Activated CD8-positive, alpha-beta T cell treated with anti-CD3 and anti-CD28 coated beads for 36 hours (primary cell): ENCODE measurements around the gene ERBB3. TPM values are rescaled to one million over a fixed set of nuclear protein-coding genes. Genes with fewer than 3 reads are reported as not detected.

Source experiments
- ATAC-seq: fragments of 200-7000 bp; cut with Tn5 transposase; one replicate; pipeline ENCODE4 v1.10.0; 2021; ENCODE audit warnings: mild to moderate bottlenecking, moderate library complexity
- CTCF ChIA-PET: fragments of 350-600 bp; sonication (Branson Sonifier 250); formaldehyde crosslinking; loops from one replicate; lab custom pipeline; 2021; ENCODE audit warnings: antibody characterized with exemption; lab: Charles Lee
- POLR2A ChIA-PET: fragments of 350-600 bp; sonication (Branson Sonifier 250); formaldehyde crosslinking; loops from one replicate; lab custom pipeline; 2021; ENCODE audit warnings: antibody characterized with exemption; lab: Charles Lee
- DNase-seq: peaks from one replicate; pipeline ENCODE4 v3.0.0-alpha.2; 2020
- H3K27ac Mint-ChIP-seq: one replicate; pipeline ENCODE4 v1.8.0; 2021; ENCODE audit warnings: mild to moderate bottlenecking, mixed read lengths
- H3K27me3 Mint-ChIP-seq: one replicate; pipeline ENCODE4 v1.8.0; 2021; ENCODE audit warnings: mixed read lengths
- H3K36me3 Mint-ChIP-seq: one replicate; pipeline ENCODE4 v1.8.0; 2021; ENCODE audit warnings: low read depth, mixed read lengths
- H3K4me1 Mint-ChIP-seq: one replicate; pipeline ENCODE4 v1.8.0; 2021; ENCODE audit warnings: low read depth, mixed read lengths
- H3K4me3 Mint-ChIP-seq: one replicate; pipeline ENCODE4 v1.8.0; 2021; ENCODE audit warnings: mild to moderate bottlenecking, moderate library complexity, mixed read lengths
- H3K9me3 Mint-ChIP-seq: one replicate; pipeline ENCODE4 v1.8.0; 2021; ENCODE audit warnings: mixed read lengths
- intact Hi-C: fragments of 100-400 bp; cut with micrococcal nuclease; formaldehyde crosslinking; loops from one replicate; pipeline ENCODE4 v1.10.0; 2022
- total RNA-seq, 2 experiments: library from RNA; stranded (reverse); gene quantifications; one replicate each; pipeline ENCODE4 v1.2.3, GENCODE V29; 2021
- TF ChIP-seq, protein P1 (sequence below): fragments of 200-600 bp; IDR thresholded peaks from one replicate; pipeline ENCODE4 v1.8.0; 2022; ENCODE audit warnings: antibody characterized with exemption, mild to moderate bottlenecking

Gene ERBB3
- total RNA-seq, 2 experiments from 2014 or later: 0.98 to 0.99 TPM

DNA sequence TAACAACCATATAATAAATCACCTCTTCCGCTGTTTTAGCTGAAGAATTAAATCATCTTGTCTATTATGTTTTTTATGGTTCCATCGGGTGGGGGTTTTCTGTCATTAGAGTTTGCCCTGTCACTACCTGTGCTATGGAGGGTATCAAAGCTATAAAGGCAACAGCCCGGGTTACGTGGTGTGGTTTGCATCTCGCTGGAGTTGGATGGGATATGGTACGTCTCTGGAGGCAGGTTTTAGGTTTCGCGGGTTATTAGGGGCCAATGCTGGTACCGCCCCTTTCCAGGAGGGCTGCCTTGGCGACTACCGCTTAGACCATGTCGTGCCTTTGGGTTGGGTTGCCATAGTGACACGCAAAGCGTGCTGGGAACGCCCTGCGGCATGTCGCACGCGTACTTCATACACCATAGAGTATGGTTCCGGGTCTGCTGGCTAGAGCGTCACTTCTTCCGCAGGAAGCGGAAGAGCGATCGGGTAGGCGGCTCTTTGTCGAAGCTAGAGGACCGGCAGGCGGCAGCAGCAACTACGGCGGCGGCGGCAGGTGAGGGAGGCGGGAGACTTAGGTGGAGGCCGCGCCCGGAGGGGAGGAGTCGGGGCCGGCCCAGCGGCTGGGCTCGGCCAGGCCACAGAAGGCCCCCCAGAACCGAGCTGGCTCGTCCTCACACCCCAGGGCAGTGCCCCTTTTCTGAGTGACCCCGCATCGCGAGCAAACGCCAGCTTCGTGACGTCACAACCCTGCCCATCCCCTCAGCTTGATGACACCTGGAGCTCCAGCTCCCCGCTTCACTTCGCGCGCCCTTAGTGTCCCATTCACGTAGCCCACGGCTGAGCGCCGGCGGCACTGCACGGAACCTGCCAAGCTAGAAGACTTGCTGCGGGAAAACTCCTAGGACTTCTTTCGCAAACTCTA, 38.1 kb downstream of the ERBB3 start, which contains the start of gene ZC3H10:
TSS of gene ZC3H10 (plus strand) at position 489 of the 910 bp plus-strand sequence. CDS start 2,297 bp downstream, outside the sequence.
- Mint-ChIP-seq H3K27ac (peak within 1 kb of the TSS; percentile 100), H3K9me3 (no peaks in the 10 kb centered on the region), H3K4me3 (peak within 1 kb of the TSS; percentile 89), H3K27me3 (no peaks in the 10 kb centered on the region), H3K4me1 (peaks cover 23% of the 10 kb centered on the region), H3K36me3 (peaks cover 47% of the 10 kb centered on the region)
- ChIA-PET CTCF (interaction anchor here (0.7 to 5.3 kb wide), 30 partner anchors 10 to 473 kb away, joined by 3 to 91 read pairs (median 6); partner anchors contain the start of genes ANKRD52, COQ10A, ESYT1 and MYL6), POLR2A (interaction anchor here (0.6 to 5.9 kb wide), 34 partner anchors 10 to 1838 kb away, joined by 3 to 162 read pairs (median 5); partner anchors contain the start of genes ANKRD52, BAZ2A, CBX5 and CD63)
- intact Hi-C loops: loop anchor here (2.0 to 5.0 kb wide), 4 partner anchors 34 to 105 kb away; partner anchors contain the start of genes MYL6B, RPS26 and SMARCC2
- peak; percentile 99 for DNase-seq
- peak; percentile 86 for ATAC-seq
- TF ChIP-seq, protein P1, sequence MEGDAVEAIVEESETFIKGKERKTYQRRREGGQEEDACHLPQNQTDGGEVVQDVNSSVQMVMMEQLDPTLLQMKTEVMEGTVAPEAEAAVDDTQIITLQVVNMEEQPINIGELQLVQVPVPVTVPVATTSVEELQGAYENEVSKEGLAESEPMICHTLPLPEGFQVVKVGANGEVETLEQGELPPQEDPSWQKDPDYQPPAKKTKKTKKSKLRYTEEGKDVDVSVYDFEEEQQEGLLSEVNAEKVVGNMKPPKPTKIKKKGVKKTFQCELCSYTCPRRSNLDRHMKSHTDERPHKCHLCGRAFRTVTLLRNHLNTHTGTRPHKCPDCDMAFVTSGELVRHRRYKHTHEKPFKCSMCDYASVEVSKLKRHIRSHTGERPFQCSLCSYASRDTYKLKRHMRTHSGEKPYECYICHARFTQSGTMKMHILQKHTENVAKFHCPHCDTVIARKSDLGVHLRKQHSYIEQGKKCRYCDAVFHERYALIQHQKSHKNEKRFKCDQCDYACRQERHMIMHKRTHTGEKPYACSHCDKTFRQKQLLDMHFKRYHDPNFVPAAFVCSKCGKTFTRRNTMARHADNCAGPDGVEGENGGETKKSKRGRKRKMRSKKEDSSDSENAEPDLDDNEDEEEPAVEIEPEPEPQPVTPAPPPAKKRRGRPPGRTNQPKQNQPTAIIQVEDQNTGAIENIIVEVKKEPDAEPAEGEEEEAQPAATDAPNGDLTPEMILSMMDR: no peak

DNA sequence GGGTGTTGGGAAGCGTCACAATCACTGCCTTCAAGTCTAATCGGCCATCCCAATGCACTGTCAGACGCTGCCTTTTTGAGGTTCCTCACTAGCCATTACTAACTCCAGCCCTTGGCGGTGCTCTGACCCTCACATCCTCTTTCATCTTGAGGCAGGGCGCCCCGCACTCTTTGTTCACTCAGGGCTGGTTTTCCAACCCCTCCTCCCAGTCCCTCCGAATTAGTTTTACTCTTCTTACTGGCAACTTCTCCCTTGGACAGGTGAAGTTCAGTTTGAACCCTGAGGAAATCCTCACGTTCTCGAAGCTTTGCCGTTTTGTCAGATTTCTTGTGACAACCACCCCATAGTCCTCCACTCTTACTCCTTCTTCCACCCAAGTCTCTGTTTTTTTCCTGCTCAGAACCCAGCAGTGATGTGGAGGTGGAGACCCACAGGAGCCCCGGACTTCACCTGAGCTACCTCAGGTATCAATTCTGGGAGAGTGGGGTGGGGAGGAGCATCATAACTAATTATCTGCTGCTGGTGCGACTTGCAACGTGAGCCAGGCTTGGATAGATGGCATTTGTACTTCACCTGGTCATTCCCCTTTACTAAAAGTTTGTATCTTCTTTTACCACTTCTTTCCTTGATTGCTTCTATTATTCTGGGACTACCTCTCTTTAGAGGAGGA, 38.9 kb downstream of the ERBB3 start:
- intact Hi-C loops: loop anchor here (2.0 to 5.0 kb wide), 4 partner anchors 33 to 104 kb away; partner anchors contain the start of genes MYL6B, RPS26 and SMARCC2
- H3K36me3 Mint-ChIP-seq: peaks cover 39% of the 10 kb centered on the region
- ChIA-PET POLR2A (interaction anchor here (0.5 to 5.9 kb wide), 22 partner anchors 9 to 369 kb away, joined by 3 to 162 read pairs (median 8); partner anchors contain the start of genes ANKRD52, ERBB3, ESYT1 and GLS2), CTCF (interaction anchor here (0.7 to 5.3 kb wide), 32 partner anchors 10 to 473 kb away, joined by 3 to 91 read pairs (median 5); partner anchors contain the start of genes ANKRD52, COQ10A, ESYT1 and MYL6)
- H3K9me3 Mint-ChIP-seq: no peaks in the 10 kb centered on the region
- H3K27me3 Mint-ChIP-seq: no peaks in the 10 kb centered on the region
- H3K4me1 Mint-ChIP-seq: peaks cover 23% of the 10 kb centered on the region
- H3K27ac Mint-ChIP-seq: peak overlapping the region; percentile 100
- peak overlapping the region; percentile 89 for H3K4me3 Mint-ChIP-seq
- ATAC-seq: peak; percentile 0
- TF ChIP-seq, protein P1: no peak
- DNase-seq: no peak

DNA sequence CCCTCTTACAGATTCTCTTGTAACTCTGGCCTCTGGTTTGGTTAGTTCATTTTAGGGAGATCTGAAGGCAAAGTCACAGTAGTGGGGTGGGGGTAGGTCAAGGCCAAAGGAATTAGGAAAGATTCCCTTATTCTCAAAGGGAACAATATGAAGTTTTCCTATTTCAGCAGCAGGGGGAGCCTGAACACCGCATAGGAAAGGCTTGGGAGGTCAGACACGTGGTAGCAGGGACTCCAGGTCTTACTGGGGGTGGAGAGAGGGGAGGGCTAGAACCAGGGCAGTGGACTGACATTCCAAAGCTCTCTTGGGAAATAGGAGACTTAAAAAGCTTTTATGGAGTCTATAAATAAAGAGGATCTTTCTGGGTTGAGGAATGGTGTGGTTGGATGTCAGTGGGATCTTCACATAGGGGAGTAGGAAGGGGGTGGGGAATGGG, 39.4 kb downstream of the ERBB3 start:
- peak overlapping the region; percentile 100 for H3K27ac Mint-ChIP-seq
- intact Hi-C loops: loop anchor here (2.0 to 5.0 kb wide), 4 partner anchors 33 to 103 kb away; partner anchors contain the start of genes MYL6B, RPS26 and SMARCC2

More for the DNA sequence above, 39.4 kb downstream of the ERBB3 start:
- TF ChIP-seq, protein P1: peak; percentile 81
- ChIA-PET POLR2A (interaction anchor here (0.5 to 5.9 kb wide), 15 partner anchors 9 to 369 kb away, joined by 3 to 162 read pairs (median 7); partner anchors contain the start of genes ANKRD52, ESYT1, GLS2 and MYL6), CTCF (interaction anchor here (0.5 to 5.3 kb wide), 28 partner anchors 9 to 395 kb away, joined by 3 to 91 read pairs (median 5); partner anchors contain the start of genes ANKRD52, COQ10A, ESYT1 and MYL6)
- peak; percentile 64 for DNase-seq
- H3K4me1 Mint-ChIP-seq: peaks cover 23% of the 10 kb centered on the region
- no peaks in the 10 kb centered on the region for H3K27me3 Mint-ChIP-seq
- H3K36me3 Mint-ChIP-seq: peaks cover 34% of the 10 kb centered on the region
- H3K4me3 Mint-ChIP-seq: peak overlapping the region; percentile 89
- ATAC-seq: no peak
- no peaks in the 10 kb centered on the region for H3K9me3 Mint-ChIP-seq
